HepG2 (cell line): ENCODE measurements around the gene SYT8. TPM values are rescaled to one million over a fixed set of nuclear protein-coding genes. Genes with fewer than 3 reads are reported as not detected.

ENCODE experiments used
- CBFB ChIP-seq: sonication (generic); formaldehyde crosslinking; IDR thresholded peaks from 2 replicates; pipeline ENCODE4 v1.4.0; 2020; ENCODE audit warnings: missing genetic modification reagents
- FOXO1 ChIP-seq: sonication (generic); formaldehyde crosslinking; IDR thresholded peaks from 2 replicates; pipeline ENCODE4 v1.4.0; 2020; ENCODE audit warnings: missing genetic modification reagents
- HHEX ChIP-seq: IDR thresholded peaks from 2 replicates; pipeline ENCODE4 v1.6.1; 2016; ENCODE audit warnings: control low read depth
- HNRNPUL1 ChIP-seq: fragments of 200-400 bp; formaldehyde crosslinking; IDR thresholded peaks from 2 replicates; pipeline ENCODE4 v1.6.1; 2017; ENCODE audit warnings: low read depth, mild to moderate bottlenecking, low read length, moderate library complexity
- KLF12 ChIP-seq: sonication (generic); formaldehyde crosslinking; IDR thresholded peaks from 2 replicates; pipeline ENCODE4 v1.4.0; 2020; ENCODE audit warnings: missing genetic modification reagents, borderline replicate concordance
- MAZ ChIP-seq, 2 experiments: sonication (generic) in 1 of 2; formaldehyde crosslinking in 1 of 2; IDR thresholded peaks; 2 replicates each; pipeline versions ENCODE4 v1.5.0 to v1.6.1; 2012 to 2020; ENCODE audit warnings: low read depth in 2 of 2, mild to moderate bottlenecking in 2 of 2, borderline replicate concordance in 1 of 2, improper control_type of control experiment in 1 of 2, low read length in 1 of 2, missing genetic modification reagents in 1 of 2, moderate library complexity in 1 of 2
- MED1 ChIP-seq: sonication (generic); formaldehyde crosslinking; IDR thresholded peaks from 2 replicates; pipeline ENCODE4 v1.4.0; 2020; ENCODE audit warnings: missing genetic modification reagents
- MTA1 ChIP-seq: sonication (generic); formaldehyde crosslinking; IDR thresholded peaks from 2 replicates; pipeline ENCODE4 v1.4.0; 2020; ENCODE audit warnings: missing genetic modification reagents, mild to moderate bottlenecking, borderline replicate concordance
- MXI1 ChIP-seq: IDR thresholded peaks from 3 replicates; pipeline ENCODE4 v1.6.1; 2012; ENCODE audit warnings: low read depth, low read length, inconsistent platforms, borderline replicate concordance
- PHF5A ChIP-seq: IDR thresholded peaks from one replicate; pipeline ENCODE4 v1.6.1; 2018; ENCODE audit warnings: low read depth, missing genetic modification reagents; ENCODE audit not compliant: unreplicated experiment
- TSC22D2 ChIP-seq: sonication (generic); formaldehyde crosslinking; IDR thresholded peaks from 2 replicates; pipeline ENCODE4 v1.5.1; 2020; ENCODE audit warnings: missing genetic modification reagents, mild to moderate bottlenecking, borderline replicate concordance
- ZNF605 ChIP-seq: sonication (generic); formaldehyde crosslinking; IDR thresholded peaks from 2 replicates; pipeline ENCODE4 v1.8.0; 2022; ENCODE audit warnings: mild to moderate bottlenecking, missing genetic modification reagents
- ZSCAN20 ChIP-seq: sonication (generic); formaldehyde crosslinking; IDR thresholded peaks from 2 replicates; pipeline ENCODE4 v1.4.0; 2020; ENCODE audit warnings: missing genetic modification reagents, mild to moderate bottlenecking, borderline replicate concordance
- polyA plus RNA-seq, 8 experiments: library from polyadenylated mRNA; depleted of rRNA in 3 of 8; stranded (reverse) in 7 of 8; unstranded in 1 of 8; fragments of >200 nt; fragmentation: Illumina TruSeq in 4 of 8; extraction: Trizol in 4 of 8; gene quantifications; 2 replicates each; pipeline versions ENCODE4 v1.2.1 to v1.2.3, GENCODE V29; 2011 to 2016; ENCODE audit warnings: low read depth in 4 of 8, missing spikeins in 1 of 8, mixed read lengths in 1 of 8; ENCODE audit not compliant: insufficient read depth in 1 of 8
- total RNA-seq, 5 experiments: library from RNA; depleted of rRNA; stranded (reverse); fragments of >200 nt; fragmentation: Illumina TruSeq; extraction: Trizol; gene quantifications; 2 replicates each; pipeline ENCODE4 v1.2.3, GENCODE V29; 2016; ENCODE audit warnings: low read depth in 1 of 5
- TF ChIP-seq, protein P1 (sequence below): sonication (generic); formaldehyde crosslinking; IDR thresholded peaks from 2 replicates; pipeline ENCODE4 v1.4.0; 2020; ENCODE audit warnings: missing genetic modification reagents
- TF ChIP-seq, protein P2 (sequence below): sonication (generic); formaldehyde crosslinking; IDR thresholded peaks from 2 replicates; pipeline ENCODE4 v1.5.0; 2020; ENCODE audit warnings: mild to moderate bottlenecking, missing genetic modification reagents, borderline replicate concordance
- TF ChIP-seq, protein P3 (sequence below): IDR thresholded peaks from 2 replicates; pipeline ENCODE4 v1.6.1; 2016; ENCODE audit warnings: mild to moderate bottlenecking
- TF ChIP-seq, protein P4 (sequence below): sonication (generic); formaldehyde crosslinking; IDR thresholded peaks from 2 replicates; pipeline ENCODE4 v1.4.0; 2020; ENCODE audit warnings: missing genetic modification reagents, low read depth, mild to moderate bottlenecking, borderline replicate concordance
- TF ChIP-seq, protein P5 (sequence below): sonication (generic); formaldehyde crosslinking; IDR thresholded peaks from 2 replicates; pipeline ENCODE4 v1.9.0; 2021; ENCODE audit warnings: missing genetic modification reagents, mild to moderate bottlenecking, borderline replicate concordance

The SYT8 gene
- total and polyA plus RNA-seq, 2 of the 13 experiments (the other 11 are each of a cell fraction or from before 2014, with no cell fraction given), result 0.60 to 2.3 TPM

DNA sequence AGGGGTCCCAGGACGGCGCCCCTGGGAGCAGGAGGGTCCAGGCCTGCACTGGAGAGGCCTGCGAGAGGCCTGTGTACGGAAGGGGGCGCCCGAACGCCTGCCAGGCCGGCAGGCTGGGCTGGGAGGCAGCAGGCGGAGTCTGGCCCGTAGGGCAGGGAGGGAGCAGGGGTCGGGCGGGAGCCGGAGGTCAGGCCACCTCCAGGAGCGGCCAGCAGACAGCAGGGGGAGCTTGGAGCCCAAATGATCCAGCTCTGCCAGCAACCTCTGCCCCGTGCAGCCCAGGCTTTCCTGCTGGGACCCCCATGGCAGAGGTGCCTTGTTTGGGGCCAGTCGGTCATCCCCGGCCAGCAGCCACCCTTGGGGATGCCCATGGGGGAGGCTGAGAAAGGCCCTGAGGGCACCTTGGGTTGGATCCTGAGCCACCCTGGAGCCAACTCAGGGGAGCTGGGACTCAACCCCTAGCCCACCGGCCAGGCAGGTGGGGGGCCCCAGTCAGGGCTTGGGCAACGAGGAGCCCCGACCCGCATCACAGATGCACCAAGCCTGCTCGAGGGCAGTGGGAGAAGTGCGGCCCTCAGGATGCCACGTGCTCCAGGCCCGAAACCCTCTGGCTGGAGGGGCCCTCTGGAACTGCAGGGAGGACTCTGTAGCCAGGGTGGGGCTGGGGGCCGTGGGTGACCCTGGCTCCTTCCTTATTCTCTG lies 9.6 kb upstream of the SYT8 start (continued):
- TF ChIP-seq, protein P1, sequence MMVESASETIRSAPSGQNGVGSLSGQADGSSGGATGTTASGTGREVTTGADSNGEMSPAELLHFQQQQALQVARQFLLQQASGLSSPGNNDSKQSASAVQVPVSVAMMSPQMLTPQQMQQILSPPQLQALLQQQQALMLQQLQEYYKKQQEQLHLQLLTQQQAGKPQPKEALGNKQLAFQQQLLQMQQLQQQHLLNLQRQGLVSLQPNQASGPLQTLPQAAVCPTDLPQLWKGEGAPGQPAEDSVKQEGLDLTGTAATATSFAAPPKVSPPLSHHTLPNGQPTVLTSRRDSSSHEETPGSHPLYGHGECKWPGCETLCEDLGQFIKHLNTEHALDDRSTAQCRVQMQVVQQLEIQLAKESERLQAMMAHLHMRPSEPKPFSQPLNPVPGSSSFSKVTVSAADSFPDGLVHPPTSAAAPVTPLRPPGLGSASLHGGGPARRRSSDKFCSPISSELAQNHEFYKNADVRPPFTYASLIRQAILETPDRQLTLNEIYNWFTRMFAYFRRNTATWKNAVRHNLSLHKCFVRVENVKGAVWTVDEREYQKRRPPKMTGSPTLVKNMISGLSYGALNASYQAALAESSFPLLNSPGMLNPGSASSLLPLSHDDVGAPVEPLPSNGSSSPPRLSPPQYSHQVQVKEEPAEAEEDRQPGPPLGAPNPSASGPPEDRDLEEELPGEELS (CRISPR knock-in tag), result peak; percentile 22; the same call in 1 of the 2 replicates
- TF ChIP-seq ZNF605 (CRISPR knock-in tag) (no peak; the same call in 1 of the 2 replicates), KLF12 (CRISPR knock-in tag) (peak; percentile 78; the same call in 1 of the 2 replicates), FOXO1 (peak; percentile 52; the same call in 1 of the 2 replicates), MAZ (IDR thresholded peaks at IDR 0.05; ENCODE audit: borderline replicate concordance, low read depth, low read length) (peak; percentile 81; the same call in 1 of the 2 replicates), MAZ (CRISPR knock-in tag; IDR thresholded peaks at IDR 0.05; ENCODE audit: low read depth) (peak; percentile 87), TSC22D2 (peak; percentile 47; the same call in 1 of the 2 replicates), HHEX (no peak), HNRNPUL1 (no peak), MTA1 (CRISPR knock-in tag) (peak; percentile 59; the same call in 1 of the 2 replicates), MED1 (CRISPR knock-in tag) (peak; percentile 87), PHF5A (CRISPR knock-in tag) (no peak), CBFB (CRISPR knock-in tag) (peak; percentile 46; the same call in 1 of the 2 replicates), MXI1 (peak; percentile 29; the same call in 1 of the 3 replicates), ZSCAN20 (CRISPR knock-in tag) (peak; percentile 87)
- TF ChIP-seq, protein P2, sequence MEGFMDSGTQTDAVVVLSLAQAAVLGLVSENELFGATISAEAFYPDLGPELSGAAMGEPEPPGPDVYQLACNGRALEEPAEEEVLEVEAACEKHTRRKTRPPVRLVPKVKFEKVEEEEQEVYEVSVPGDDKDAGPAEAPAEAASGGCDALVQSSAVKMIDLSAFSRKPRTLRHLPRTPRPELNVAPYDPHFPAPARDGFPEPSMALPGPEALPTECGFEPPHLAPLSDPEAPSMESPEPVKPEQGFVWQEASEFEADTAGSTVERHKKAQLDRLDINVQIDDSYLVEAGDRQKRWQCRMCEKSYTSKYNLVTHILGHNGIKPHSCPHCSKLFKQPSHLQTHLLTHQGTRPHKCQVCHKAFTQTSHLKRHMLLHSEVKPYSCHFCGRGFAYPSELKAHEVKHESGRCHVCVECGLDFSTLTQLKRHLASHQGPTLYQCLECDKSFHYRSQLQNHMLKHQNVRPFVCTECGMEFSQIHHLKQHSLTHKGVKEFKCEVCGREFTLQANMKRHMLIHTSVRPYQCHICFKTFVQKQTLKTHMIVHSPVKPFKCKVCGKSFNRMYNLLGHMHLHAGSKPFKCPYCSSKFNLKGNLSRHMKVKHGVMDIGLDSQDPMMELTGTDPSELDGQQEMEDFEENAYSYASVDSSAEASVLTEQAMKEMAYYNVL (CRISPR knock-in tag), result peak; percentile 9; the same call in 1 of the 2 replicates
- TF ChIP-seq, protein P3, sequence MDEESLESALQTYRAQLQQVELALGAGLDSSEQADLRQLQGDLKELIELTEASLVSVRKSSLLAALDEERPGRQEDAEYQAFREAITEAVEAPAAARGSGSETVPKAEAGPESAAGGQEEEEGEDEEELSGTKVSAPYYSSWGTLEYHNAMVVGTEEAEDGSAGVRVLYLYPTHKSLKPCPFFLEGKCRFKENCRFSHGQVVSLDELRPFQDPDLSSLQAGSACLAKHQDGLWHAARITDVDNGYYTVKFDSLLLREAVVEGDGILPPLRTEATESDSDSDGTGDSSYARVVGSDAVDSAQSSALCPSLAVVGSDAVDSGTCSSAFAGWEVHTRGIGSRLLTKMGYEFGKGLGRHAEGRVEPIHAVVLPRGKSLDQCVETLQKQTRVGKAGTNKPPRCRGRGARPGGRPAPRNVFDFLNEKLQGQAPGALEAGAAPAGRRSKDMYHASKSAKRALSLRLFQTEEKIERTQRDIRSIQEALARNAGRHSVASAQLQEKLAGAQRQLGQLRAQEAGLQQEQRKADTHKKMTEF (CRISPR knock-in tag), result peak; percentile 65
- TF ChIP-seq, protein P4, sequence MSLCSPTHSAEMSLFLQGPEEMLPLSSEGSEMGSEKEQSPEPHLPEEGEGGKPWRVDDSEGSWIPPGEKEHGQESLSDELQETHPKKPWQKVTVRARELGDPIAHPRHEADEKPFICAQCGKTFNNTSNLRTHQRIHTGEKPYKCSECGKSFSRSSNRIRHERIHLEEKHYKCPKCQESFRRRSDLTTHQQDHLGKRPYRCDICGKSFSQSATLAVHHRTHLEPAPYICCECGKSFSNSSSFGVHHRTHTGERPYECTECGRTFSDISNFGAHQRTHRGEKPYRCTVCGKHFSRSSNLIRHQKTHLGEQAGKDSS, result peak; percentile 87; the same call in 1 of the 2 replicates
- TF ChIP-seq, protein P5, sequence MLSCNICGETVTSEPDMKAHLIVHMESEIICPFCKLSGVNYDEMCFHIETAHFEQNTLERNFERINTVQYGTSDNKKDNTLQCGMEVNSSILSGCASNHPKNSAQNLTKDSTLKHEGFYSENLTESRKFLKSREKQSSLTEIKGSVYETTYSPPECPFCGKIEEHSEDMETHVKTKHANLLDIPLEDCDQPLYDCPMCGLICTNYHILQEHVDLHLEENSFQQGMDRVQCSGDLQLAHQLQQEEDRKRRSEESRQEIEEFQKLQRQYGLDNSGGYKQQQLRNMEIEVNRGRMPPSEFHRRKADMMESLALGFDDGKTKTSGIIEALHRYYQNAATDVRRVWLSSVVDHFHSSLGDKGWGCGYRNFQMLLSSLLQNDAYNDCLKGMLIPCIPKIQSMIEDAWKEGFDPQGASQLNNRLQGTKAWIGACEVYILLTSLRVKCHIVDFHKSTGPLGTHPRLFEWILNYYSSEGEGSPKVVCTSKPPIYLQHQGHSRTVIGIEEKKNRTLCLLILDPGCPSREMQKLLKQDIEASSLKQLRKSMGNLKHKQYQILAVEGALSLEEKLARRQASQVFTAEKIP (CRISPR knock-in tag), result no peak
